NCI-H1436 treated with DMSO at 0.1 percent for 48 hours (cell line): Measurements from ENCODE around the gene CCT7.
"Not testable (repeated sequence)": the region's sequence is repeated elsewhere in the genome, so short reads cannot be mapped to it uniquely, and the experiment has no call there.

Experiments
- DNase-seq: peaks from one replicate; lab custom pipeline; 2025; lab: John Stamatoyannopoulos, UW

Gene CCT7

DNA sequence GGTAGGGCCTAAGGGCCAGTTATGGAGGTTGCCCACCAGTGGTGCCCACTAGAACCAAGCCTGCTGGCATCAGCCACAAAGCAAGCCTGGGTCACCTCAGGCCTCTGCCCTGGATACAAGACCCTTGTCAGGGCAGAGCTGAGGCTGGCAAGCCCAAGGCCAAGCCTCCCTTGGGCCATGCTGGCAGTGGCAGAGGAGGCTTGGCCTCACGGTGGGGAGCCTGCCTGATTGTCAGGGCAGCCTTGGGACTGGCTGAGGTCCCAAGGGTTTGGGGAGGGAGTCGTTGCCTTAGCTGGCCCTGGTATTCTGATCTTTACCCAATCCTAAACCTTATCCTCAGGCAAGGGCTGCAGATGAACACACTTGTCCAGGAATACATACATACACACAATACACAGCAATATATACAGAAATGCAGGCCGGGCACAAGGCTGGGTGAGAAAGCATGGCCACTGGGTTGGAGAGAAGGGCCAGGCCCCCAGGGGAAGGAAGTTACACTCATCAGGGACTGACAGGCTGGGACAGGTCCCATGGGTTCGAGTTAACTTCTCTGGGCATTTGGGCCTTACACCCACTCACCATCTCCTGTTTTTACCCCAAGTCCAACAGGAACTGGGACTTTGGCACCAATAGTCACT, 21.0 kb downstream of the CCT7 start:
- no peak for DNase-seq

DNA sequence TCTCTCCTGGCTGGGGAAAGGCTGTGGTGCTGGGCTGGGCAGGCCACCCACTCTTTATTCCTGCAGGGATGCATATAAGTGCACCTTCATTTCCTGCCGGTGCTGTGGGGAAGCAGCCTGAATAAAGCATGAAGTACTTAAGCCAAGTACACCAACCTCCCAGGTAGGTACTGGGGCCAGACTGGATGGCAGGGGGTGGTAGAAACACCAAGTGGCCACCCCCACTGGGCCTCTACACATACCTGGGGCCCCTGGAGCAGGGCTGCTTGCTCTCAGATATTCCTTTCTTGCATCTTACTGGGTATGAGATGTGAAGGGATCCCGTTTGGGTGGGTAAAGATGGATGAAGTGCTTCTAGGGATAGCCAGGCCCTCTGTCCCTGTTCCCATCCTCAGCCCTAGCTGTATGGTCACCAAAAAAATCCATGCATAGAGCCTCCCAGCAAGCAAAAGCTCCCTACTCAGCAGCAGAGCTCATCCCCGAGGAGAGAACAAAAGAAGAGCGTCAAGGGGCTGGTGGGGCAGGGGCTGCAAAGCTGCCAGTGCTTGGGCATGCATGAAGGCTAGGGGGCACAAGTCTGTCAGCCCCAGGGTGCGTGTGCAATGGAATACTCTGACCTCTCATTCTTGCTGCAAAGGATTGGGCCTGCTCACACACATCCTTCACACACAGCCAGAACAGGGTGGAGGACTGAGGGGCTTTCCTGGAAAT, 22.0 kb downstream of the CCT7 start:
- no peak for DNase-seq

DNA sequence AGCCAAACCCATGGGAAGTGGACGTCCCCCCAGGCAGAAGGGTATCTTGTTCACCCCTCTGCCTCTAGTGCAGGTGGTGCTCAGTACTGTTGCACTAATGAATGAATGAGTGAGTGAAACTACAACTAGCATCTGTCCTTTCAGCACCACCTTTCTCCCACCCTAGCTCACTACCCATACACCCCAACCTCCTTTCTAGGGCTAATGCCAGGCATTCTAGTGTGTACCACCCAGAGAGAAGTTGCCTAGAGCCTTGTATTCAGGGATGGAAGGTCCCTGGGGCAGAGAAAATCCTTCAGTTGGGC, 22.5 kb downstream of the CCT7 start:
- DNase-seq, result no peak

DNA sequence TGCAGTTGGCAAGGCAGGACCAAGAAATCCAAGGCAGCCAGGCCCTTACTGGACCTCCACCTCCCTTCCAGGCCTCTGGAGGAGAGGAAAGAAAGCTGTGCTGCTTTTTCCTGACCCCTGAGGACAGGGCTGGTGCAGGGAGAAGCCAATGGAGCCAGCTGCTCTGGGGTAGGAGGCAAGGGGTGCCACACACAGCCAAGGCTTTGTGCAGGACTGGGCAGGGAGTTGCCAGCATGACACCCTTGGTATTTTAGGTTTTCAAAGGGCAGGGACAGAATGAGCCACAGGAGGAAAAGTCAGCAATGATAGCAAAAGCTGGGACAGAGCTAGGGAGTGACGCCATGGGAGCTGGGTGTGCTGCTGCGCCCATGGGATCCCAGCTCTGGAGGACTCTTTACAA, 22.9 kb downstream of the CCT7 start:
- DNase-seq, result no peak

DNA sequence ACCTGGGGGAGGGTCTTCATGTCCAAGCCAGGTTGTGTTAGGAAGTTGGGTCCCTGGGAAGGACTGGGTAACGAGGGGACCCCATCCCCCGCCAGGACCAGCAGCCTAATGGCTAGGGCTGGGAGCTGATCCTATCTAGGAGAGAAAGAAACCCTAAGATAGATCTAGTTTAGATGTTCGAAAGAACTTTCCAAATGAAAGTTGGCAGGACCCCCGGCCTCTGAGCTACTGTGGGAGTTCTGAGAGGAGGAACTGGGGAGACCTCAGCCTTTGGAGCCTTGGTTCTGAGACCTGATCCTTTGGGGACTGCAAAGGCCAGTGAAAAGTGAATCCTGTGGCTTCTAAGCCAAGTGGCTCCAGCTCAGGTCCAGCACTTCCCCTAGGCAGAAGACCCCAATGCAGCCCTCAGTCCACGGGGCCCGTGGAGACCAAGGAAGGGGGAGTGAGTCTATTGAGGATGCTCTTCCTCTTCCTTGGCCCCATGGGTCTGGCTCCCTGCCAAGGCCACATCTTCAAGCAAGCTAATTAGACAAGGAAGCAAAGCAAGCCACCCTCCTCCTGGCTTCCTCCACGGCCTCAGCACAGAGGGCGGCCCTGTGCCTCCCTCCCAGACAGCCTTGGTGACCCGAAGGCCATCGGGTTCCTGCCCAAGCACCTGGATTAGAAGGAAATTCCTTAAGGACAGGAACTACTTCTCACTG, 23.5 kb downstream of the CCT7 start:
- no peak for DNase-seq

DNA sequence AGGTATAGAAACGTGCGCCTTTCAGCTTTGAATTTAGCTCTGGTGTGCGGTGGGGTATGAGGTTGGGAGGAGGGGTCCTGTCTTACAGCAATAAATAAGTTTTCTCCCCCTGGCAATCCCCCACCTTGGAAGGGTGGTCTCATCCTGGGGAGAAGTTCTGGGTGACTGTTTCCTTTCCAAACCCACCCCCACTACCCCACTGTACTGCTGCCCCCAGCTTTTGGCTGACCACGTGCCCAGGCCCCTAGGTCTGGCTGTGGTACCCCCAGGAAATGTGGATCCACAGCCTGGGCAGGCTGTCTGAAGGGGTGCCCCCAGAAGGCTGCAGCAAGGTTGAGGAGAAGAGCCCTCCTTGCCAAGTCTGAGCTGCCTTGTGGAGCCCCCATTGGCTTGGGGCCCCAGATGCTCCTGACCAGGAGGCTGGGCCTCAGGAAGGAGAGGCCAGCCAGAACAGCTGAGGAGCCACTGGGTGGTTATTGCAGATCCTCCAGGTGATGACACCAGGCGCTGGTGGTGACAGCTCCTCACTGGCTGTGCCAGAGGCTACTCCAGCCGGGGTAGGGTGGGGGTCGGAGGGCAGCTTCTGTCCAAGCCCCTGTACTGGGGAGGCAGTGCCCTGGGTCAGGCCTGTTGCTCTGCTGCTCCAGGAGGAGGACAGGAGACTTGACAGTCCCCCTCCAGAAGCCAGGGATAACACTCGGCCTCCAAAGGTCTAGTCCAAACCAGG, 24.2 kb downstream of the CCT7 start:
- no peak for DNase-seq

DNA sequence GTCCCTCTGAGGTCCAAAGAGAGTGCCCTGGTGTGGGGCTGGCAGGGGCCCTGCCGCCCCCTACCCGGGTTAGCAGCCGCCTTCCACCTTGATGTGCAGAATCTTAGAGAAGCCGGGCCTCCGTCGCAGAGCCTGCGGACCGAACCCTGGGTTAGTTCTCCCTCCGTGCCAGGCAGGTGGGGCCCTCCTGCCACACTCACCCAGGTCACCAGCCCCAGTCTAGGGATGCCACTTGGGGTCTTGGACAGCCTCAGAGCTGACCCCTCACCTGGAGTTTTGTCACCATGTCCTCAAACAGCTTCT, 24.8 kb downstream of the CCT7 start:
- no peak for DNase-seq

DNA sequence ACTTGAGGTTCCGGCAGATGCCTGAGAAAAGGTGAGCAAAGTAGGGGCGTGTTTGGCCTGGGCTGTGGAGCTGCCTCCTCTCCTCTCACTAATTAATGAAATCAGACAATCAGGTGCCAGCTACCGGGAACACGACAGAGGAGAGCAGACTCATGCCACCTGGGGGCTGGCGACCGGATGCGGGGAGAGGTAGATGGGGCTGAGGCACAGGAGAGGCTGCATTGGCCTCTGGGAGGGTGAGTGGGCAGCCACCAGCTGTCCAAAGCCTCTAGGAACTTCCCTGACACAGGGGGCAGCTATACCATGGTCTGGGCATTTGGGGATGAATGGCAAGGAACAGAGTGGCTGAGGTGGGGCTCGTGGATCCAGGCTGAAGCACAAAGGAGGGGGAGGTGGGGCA, 25.2 kb downstream of the CCT7 start:
- DNase-seq, result no peak

DNA sequence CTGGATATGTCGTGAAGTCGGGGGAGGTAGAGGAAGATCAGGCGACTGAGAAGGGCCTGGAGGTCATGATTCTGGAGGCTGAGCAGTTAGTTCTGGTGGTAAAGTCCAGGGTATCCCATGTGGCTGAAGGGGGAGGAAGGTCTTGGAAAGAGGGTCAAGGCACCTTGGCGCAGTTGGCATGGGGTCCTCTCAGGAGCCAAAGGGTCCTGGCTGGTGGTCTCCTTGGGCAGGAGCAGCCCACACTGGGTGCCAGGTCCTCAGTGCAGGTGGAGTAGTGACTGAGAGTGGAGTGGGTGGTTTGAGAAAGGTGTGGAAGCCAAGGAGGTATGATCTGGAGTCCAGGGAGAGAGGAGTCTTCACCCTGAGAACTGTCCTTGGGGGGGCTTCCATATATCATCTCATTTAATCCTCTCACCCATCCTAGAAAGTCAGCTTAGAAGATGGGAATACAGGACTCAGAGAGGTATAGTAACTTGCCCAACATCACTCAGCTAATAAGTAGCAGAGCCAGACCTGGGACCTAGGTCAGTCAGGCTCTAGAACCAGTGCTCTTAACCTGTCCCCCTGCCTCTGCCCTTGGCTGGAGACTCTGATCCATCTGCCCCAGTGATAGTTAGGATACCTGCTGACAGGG, 25.7 kb downstream of the CCT7 start:
- DNase-seq, result no peak

DNA sequence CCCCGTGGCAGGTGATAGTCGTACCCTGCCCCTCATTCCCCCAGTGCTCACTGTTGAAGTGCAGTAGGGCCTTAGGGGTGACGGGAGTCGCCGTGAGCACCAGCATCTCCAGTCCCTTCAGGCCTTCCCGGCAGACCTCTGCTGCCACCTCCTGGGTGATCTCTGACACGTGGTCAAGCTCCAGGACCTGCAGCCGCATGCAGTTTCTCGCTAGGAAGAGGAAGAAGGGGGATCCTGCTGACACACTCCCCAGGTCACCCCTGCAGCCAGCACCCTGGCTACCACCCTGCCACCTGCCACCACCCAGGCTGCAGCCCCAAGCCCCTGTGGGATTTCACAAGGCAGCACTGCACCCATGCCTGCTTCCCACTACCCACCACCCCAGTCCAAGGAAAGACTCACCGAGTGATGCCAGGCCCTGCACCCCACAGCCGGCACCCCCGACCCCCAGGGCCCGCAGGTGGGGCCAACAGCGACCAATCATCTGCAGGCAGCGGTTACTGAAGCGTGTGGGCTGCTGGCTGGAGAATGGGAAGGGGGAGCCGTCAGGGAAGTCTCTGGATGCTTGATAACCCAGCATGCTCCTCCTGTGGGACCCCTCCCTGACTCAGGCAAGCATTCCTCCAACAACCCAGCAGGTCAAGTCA, 26.4 kb downstream of the CCT7 start:
- no peak for DNase-seq

DNA sequence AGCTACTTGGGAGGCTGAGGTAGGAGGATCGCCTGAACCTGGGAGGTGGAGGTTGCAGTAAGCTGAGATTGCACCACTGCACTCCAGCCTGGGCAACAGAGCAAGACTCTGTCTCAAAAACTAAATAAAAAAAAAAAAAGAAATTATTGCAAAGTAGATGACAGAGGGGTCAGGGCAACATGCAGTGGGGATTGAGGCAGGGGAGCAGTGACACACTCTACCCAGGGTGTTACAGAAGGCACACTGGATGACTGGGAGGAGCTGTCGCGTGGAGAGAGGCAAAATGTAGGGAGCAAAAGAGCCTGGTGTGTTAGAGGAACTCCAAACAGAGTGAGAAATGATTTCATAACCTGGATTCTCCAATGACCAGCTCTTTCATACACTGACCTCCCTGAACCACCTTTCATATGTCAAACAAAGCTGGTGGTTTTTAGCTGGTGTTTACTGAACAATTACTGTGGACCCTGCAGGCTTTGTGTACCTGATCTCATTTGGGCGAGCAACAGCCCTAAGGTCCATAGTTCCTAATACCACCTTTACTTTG, 28.1 kb downstream of the CCT7 start:
- no peak for DNase-seq

DNA sequence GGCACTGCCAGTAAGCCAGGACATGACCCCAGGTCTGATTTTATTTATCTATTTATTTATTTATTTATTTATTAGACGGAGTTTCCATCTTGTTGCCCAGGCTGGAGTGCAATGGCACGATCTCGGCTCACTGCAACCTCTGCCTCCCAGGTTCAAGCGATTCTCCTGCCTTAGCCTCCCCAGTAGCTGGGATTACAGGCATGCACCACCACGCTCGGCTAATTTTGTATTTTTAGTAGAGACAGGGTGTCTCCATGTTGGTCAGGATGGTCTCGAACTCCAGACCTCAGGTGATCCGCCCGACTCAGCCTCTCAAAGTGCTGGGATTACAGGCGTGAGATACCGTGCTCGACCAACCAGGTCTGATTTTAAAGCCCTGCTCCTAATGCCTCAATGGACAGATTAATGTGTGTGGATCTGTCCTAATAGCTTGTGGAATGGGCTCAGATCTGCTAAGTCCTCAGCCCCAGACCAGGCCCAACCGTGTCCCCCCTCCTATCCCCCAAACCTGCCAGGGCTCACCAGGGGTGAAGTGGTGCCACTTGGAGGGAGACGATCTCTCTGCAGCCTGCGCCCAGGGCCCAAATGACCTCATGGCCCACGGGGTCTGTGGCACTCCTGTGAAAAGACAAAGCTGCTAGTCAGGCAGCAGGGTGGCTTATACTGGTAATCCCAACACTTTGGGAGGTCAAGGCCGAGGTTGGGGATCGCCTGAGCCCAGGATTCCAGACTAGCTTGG, 28.8 kb downstream of the CCT7 start:
- not testable (repeated sequence) for DNase-seq

DNA sequence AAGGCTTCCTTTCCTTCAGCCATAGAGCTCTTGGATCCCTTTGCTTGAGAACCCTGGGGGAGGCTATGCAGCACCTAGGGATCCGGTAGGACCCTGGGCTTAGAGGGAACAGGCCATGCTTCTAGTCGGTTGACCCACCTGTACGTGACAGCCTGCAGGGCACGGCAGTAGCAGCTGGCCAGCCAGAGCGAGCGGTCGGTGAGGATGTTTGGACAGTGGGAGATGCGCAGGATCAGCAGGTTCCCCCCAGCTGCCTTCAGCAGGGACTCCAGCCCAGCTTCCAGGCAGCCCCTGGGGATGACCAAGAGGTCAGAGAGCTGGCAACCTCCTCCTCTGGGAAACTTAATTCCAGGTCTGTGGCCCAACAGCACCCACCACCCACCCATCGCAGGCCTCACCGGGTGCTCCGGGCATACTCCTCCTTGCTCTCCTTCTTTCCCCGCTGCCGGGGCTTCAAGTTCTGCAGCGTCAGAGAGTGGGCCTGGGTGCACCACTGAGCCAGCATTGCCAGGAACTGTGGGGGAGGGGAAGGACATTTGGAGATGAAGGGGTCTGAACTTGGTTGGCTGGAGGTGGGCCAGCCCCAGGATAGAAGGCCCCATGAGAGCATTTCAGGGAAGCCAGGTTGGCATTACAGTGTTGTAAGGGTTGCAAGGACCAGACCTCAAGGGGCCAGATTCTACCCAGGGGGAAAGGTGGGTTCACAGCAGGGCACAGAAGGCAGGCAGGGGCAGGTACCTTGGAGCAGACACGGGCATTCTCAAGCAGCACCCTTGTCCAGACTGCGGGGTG, 29.6 kb downstream of the CCT7 start:
- no peak for DNase-seq

DNA sequence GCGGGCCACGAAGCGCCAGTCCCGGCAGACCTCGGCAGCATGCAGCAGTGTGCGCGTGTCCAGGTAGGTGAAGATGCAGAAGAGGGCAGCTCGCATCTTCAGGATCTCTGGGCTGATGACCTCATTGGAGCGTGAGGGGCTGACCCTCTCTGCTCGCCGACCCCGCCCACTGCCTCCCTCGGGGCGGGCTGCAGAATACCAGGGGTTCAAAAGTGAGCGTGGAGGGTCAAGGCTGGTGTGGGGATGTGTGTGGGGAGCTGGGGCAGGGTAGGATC, 30.2 kb downstream of the CCT7 start:
- no peak for DNase-seq

DNA sequence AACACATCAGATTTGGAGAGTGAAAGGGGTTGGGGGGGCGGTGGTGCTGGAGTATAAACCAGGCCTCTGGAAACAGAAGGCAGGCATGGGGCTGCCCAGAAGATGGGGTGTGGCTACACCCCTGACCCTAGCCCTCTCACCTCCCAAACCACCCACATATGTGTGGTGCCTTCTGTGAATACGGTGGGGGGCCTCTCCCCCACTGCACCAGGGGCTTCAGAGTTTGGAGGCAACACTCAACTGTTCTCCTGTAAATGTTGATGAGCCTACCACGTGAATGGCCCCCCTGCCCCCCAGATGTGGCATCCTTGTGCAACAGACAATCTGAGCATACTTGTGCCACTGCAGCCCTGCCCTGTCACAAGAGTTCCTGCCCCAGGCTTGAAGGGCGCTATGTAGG, 30.7 kb downstream of the CCT7 start:
- DNase-seq, result no peak

DNA sequence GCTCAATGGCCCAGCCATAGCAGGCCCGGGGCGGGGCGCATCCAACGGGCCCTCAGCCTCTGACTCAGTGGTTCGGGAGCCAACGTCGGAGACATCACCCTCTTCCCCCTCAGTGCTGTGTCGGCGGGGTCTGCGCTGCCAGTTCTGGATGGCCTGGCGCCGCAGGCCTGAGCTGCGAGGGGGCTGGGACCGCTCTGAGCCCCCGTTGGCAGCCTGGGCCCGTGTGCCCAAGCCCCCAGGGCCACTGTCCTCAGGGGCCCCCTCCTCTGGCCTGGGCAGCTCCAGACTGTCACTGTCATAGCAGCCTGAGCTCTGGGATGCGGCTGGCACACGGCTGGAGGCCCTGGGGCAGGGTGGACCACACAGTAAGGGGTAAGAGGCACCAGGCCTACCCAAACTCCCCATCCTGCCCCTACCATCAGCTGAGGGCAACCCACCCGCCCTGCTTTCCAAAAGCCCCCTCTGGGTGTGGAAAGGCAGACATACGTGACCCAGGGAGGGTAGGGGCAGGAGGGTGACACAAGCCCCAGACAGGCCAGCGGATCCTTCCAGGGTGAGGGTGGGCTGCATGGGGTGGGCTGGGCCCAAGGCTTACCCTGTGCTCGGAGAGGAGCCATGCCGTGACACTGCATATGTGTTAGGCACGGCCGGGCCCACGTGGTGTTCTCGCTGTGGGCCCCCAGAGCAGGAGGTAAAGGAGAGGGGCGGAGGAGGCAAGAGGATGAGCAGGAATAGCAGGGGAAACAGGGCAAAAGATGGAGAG, 31.4 kb downstream of the CCT7 start:
- DNase-seq, result no peak

DNA sequence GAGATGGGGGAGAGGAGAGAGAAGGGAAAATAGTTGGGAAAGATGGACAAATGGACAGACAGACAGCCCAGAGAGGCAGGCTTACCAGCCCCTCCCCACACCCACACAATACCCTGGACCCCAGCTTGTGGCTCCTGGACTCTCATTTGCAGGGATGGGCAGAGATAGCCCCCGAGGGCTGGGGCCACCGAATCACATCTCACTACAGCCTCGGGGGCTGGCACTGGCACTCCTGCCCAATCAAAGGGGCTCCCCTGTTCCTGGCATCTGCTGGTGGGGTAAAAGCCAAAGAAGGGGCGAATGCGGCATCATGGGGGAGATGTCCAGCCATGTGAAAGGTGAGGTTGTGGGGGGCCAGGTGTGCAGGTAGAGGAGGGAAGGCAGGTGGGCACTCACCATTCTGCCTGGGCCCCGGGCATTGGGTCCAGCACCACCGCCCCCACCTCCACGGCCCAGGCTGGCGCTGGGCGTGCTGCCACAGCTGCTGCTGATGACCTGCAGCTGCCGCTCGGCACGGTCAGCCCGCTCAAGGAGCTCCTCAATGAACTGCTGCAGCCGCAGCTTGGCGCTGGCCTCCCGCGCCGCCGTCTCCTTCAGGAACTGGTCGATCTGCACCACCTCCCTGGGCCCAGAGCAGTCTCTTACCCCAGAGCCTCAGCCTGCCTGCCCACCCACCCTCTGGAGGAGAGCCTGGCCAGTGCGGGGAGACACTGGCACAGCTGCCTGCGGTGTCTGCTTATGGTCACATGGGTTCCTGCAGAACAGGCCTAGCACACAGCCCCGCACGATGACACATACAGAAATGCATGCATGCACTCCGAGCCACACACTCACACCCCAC, 32.2 kb downstream of the CCT7 start:
- DNase-seq, result no peak

DNA sequence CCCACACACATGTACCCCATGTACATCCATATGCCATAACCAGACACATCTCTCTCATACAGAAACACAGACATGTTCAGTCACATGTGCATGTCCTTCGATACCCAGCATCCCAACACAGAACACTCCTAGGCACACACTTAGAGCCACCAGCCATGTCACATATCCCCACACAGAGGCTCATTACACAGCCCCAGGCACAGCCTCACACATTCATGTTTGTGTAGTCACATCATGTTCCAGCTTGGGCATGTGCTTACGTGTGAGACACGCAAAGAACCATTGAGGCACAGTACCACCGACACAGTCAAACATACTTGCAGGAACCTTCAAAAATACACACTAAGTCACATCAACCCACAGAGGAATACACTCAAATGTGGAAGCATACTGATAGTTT, 32.9 kb downstream of the CCT7 start:
- no peak for DNase-seq

DNA sequence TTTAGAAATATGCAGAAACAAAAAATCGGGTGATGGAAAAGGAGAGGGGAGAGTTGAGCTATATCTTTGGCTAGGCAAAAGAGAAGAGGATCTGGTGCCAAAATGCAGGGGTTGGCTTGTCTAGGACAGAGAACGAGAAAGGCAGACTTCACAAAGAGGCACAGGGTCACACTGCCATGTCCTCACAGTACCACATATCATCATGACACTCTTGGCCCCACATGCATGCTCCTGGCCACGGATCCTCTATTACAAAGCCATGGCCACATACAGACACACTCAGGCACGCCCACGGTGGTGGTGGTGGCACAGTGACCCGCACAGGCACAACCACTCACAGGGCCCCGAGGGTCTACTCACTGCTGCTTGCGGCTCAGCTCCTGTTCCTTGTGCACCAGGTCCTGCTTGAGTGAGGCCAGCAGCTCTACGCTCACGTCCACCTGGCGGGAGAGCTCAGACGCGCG, 34.3 kb downstream of the CCT7 start:
- DNase-seq, result no peak
